Suppressor macrophage treated with lipopolysaccharide for 4 hours (primary cell): ENCODE data around the gene ALDH1A1.
"Not testable (repeated sequence)": the region's sequence is repeated elsewhere in the genome, so short reads cannot be mapped to it uniquely, and the experiment has no call there.

Source experiments
- DNase-seq: peaks from one replicate; pipeline ENCODE4 v3.0.0-alpha.2; 2020

Gene ALDH1A1

DNA sequence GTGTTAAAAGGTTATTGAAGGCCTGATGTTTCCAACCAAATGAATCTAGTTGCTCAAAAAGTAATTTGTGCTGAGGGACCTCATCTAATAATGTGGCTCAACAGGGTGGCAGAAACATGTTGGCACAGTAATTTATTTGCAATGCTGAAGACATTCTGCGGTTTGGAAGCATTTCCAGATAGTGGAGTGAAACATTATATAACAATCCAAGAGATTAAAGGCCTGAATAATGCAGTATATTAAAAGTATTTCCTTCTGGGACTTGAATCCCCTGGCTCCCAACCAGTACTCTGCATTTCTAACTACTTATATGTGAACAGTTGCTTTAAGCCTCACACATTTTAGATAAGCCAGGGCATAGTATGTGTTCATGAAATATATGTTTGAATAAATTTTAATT, 25.9 kb upstream of the ALDH1A1 start:
- DNase-seq = no peak

DNA sequence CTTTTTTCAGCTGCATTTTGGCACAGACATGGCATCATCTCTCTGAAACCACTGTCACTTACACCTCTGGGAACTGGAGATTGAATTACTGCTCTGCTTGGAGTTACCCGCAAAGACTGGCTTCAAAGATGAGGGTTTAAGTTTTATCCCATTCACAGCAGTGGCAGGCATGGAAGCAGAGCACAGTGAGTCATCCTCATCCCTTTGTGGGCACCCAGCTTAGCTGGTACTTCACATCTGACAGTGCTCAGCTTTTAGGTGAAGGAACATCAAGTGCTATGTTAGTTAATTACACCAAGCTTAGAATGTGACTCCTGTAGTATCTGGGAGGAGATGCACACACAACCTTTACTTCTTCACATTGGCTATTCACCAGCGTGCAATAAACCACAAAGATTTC, 24.8 kb upstream of the ALDH1A1 start:
- DNase-seq = no peak

DNA sequence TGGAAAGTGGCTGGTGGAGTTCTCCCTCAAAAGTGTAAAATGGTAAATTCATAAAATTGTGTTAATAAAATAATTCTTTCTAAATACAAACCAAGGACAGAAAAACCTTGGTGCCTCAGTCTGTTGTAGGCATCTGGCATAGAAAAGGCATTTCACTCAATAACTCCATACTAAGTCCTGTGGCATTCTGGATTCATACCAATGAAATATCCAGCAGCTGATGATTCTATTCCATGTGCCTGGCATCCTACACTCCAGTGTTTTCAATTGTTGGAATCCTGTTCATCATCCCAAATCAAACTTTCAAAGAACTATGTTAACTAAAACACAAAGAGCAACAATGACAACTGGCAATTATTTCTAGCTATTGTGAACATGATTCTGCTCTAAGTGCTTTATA, 21.6 kb upstream of the ALDH1A1 start:
- DNase-seq = no peak

DNA sequence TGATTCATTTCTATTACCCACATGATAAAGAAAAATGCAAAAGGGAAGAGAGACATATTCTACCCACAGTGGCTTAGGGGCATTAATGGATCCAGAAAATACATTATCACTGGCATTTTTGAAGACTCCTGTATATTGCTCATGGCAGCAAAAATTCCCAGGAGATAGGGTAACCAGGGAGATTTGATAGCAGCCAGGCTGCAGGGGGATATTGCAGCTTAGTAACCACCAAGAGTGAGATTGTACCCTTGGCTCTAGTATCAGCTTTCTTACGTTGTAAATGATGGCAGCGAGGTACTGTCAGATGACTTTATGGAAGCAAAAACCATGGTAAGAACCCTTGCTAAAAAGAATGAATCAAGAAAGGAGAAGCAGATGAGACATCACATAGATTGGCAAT, 19.8 kb upstream of the ALDH1A1 start:
- DNase-seq = no peak

DNA sequence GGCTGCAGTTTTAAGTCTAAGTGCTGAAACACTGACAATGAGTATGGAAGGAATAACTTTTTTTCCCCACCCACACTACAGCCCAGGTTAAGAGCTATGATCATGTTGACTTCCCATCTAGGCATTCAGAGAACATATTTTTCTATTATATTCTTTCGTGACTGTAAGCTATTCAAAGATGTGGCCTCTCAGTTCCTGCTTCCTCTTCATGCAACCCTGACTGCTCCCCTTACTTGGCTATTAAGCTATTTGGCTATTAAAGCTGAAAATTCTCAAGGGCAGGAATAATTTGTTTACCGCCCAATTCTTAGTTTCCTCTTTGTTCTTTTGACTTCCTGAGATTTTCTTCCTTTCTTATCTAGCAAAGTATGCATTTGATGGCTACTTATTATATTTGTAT, 18.6 kb upstream of the ALDH1A1 start:
- DNase-seq = no peak

DNA sequence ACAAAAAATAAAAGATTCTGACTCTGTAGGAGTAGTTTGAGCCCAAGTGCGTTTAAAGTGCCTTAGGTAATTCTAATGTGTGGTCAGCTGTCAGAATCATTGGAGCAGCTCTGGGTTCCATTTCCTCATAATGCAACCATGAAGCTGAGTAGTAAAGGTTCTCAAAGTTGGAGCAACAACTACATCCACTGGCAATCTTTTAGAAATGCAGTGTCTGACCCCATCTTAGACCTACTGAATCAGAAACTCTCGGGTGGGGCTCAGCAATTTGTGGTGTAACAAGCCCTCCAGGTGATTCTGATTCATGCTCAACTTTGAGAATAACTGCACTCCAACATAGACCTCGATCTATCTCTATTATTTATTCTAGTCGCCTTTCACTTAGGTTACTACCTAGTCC, 7.6 kb upstream of the ALDH1A1 start:
- DNase-seq = peak; percentile 45

DNA sequence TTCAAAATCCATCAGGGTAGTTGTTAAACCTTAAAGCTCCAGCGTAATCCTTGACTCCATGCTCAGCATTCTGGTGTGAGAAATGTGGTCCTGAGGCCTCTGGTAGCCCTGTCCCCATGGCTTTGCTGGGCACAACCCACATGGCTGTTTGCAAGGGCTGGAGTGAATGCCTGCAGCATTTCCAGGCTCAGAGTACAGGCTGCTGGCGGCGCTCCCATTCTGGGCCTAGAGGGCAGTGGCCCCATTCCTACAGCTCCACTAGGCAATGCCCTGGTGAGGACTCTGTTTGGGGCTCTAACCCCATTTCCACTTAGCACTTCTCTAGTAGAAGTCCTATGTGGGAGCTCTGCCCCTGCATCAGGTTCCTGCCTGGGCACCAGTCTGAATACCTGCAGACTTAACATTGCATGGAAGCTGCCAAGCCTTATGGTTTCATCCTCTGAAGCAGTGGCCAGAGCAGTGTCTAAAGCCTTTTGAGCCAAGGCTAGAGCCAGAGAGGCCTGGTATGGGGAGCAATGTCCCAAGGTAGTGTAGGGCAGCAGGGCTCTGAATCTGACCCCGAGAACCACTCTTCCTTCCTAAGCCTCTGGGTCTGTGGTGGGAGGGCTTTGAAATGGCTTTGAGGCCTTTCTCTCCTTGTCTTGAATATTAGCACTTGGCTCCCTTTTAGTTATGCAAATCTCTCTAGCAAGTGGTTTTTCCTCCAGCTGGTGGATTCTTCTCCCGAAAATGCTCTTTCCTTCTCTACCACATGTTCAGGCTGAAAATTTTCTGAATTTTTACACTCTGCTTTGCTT, 5.8 kb upstream of the ALDH1A1 start:
- no peak for DNase-seq

DNA sequence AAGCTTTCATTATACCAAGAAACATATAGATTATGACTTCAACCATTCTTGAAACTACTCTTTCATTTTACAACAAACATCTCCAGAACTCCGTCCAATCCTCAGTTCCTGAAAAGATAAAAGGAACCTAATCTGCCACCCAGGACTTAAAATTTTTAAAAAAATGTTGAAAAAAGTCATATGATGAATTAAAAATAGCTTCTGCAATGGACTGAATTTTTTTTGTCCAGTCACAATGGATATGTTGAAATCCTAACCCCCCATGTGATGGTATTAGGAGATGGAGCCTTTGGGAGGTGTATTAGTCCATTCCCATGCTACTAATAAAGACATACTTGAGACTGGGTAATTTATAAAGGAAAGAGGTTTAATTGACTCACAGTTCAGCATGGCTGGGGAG, 2.7 kb upstream of the ALDH1A1 start:
- peak; percentile 39 for DNase-seq

DNA sequence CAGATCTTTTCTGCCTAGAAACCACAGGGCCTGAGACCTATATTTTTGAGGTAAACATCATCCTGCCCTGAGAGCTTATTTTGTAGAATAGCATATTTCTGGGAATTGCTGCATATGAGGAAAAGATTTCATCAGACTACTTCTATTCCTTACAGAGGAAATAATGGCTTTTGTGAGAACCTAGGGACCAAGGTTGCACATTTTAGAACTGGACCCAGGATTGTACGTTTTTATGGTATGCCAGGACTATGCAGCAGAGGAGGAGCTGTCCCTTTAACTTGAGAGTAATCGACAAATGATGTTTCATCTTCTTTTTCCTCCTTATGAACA, 2.2 kb upstream of the ALDH1A1 start:
- no peak for DNase-seq

DNA sequence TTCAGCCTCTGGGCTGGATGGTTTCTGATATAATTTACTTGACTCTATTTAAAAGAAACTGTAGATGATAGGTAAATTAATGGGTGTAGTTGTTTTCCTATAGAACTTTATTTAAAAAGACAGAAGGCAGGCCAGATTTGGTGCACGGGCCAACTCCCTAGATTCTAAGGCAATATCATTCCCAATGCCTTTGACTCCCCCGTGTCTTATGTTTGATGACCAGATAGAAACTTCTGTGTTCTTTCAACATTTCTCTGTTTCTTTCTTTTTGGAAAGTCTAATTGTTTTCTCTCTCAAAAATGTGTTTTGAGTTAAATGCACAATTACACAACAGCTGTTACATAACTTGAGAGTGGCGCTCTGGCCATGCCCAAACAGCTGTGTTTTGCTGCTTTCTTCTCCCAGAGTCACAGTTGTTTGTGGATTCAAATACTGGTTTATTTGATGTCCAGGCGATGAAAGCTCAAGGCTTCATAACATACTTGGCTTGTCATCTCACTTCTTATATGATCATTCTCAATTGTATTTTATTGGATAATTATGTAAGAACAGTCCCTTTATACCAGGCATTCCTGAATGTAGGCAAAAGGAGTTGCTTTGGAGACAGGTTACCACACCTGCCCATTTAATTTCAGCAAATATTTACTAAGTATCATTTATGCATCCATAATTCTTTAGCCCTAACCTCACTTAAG, 1.7 kb upstream of the ALDH1A1 start:
- peak; percentile 38 for DNase-seq

DNA sequence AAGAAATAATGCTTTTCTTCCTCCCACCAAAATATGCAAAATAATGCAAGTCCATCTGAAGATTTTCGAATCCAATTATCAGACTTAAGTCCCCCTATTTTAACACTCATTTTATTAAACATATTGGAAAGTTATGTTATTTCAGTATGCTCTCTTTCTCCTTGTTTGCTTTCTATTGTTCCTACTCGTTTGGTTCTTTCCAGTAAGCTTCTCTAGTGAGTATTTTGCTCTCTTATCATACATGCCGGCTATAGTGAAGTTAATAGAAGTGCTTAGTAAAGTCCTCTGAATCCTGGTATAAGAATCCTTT, 517 bp downstream of the ALDH1A1 start:
- DNase-seq = no peak

DNA sequence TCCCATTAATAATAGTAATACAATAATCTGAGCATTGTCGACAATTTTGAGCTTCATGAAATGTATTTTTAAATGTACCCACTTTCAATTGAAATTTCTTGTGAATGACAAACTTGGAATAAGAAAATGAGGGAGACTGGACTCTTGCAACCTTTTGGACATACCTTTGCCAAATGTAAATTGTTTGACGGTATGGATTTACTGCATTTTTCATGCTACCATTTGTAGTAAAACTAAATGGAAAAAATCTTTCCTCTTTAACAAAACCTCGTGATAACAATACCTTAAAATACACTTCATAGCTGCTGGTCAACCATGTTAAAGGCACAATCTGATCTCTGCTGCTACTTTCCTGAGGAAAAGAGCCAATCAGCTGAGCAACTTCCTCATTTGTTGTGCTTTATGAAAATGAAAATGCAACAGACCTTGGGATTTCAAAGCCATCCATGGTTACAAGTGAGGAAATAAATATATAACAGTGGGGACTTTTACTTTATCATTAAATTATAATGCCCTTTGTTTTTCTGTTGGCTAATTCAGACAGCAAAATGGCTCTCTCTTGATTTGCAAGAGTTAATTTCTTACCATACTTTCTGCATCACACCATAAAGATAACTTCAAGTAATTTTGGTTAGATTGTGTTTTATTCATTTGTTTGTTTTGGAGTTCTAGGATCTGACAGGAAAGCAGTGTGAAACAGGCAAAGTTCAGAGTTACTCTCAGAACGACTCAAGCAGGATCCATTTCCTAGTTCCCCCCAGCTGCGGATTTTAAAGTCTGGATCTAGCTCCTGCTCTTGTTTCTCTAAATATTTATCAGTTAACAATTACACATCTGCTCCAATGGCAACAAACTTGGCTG, 1.1 kb downstream of the ALDH1A1 start:
- DNase-seq = peak; percentile 85

DNA sequence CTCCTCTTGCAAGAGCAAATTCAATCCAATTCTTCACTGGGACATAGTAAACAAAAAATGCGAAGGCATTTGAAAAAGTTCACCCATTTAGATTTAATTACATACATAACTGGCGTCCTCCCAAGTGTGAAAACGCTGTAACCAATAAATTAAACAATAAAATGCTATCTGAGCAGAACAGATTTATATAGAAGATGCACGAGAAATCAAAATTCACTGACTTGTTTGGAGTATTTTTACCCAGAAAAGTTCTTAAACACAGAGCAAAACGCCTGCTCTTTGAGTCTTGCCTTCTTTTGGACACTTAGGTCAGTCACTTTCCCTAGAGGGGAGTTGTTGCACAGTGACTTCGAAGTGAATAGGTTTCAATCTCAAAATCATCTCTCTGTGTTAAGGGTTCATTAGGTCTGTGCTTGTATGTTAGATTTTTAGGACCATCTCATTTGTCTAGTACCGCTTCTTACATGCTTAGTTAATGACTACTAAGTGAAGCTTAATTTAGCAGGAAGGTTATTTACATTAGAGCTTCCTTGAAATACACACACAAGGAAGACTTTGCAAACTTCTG, 1.9 kb downstream of the ALDH1A1 start:
- no peak for DNase-seq

DNA sequence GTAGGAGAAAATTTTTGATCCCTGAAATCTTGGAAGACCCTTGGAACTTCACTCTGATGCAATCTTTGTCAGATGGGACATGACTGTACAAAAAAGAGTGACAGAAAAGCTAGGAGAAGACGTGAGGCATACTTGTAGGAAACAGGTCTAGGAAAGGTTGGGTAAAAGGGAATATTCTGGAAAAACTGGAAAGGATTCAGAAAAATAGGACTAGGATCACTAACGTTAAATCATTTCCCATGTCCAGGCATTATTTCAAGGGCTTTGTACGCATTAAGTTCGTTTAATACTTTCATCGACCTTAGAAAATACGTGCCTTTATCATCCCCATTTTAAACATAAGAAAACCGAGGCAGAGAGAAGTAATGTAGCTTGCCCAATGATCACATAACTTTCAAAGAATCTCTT, 2.9 kb downstream of the ALDH1A1 start:
- DNase-seq = no peak

DNA sequence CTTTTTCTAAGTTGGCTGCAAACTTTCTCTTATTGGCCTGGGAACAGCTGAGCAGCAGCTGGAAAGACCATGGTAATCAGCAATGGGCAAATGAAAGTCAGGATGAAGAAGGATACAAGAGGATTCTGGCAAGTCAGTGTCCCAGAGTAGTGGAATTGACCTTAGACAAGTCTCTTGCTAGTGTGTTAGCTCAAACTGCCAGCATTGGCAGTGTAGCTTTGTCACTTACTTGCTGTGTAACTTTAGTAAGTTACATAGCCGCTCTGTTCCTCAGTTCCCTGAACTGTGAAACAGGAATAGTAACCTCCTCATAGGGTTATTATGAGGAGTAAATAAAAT, 3.6 kb downstream of the ALDH1A1 start:
- DNase-seq = no peak

DNA sequence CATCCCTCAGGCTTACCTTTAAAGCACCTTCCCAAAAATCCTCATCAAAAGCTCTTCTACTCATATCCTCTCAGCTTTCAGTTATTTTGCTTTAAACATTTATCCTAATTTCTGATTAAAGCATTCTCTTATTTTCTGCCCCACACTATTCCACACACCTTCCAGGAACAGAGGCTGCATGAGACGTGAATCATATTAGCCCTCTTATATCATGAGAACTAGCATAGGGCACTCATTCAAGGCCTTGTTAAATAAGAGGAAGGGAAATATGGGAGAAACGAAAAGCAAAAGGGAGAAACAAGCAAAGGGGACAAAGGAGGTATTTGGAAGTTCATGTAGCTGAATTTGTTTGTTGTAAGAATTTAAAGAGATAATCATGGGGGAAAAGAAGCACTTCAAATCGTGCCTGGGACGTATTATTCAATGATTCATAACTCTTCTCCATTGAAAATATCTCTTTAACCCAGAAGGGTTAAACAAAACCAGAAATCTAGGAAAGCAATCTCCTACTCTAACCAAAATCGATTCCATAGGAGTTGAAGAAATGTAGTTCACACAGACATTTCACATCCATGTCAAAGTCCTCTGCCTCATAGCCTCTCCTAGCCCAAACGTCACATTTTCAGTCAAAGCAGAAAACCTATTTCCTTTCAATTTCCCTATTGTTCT, 4.1 kb downstream of the ALDH1A1 start:
- DNase-seq = peak; percentile 41

DNA sequence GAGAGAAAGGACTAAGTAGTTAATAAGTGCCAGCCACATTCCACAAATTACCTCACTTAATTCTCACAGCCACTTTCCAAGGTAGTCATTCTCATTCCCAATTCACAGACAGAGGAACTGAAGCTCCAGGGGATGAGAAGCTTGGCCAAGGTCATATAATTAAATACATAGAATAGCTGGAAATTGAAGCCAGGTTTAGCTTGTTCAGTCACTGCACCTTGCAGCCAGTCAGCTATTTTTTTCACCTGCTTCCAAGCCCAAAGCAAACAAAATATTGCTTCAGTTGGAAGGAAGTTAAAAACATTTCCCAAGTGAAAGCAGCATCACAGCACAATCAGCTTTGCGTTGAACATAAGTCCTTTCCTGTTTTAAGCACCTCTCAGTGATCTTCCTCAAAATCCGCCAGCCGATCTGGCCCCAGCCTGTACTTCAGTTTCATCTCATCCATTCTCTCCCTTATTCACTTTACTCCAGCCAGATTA, 4.8 kb downstream of the ALDH1A1 start:
- no peak for DNase-seq

DNA sequence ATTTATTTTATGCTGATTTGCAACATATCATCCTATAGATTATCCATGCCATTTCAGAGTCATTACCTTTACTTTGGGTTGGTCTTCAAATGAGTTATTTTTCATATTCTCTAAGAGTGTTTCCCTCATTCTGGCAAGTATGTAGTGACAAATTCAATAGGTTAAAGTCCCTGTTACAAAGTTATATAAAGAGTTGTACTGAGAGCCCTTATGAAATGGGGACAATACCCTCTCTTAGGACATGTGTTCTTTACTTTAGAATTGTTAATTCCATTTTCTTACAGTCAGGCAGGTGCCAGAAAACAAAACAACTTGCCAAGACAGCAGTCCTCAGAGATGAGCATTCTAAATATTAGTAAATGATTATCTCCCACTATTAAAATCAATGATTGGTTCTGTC, 6.0 kb downstream of the ALDH1A1 start:
- no peak for DNase-seq

DNA sequence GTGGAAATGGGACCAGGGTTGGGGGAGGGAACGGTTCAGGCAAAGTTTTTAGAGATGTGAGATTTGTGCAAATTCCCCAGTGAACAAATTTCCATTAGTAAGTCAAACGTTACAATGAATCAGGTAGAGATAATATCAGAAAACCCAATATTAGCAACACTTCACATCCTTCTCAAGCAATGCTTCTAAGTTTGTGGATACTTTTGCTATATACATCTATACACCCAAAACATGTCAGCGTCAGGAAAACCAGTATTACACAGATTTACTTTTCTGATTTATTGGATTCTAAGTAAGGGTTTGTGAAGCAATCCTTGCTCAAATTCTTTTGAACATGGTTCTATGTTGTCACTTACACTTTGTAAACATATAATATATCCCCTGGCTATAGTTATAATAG, 6.5 kb downstream of the ALDH1A1 start:
- DNase-seq = no peak

DNA sequence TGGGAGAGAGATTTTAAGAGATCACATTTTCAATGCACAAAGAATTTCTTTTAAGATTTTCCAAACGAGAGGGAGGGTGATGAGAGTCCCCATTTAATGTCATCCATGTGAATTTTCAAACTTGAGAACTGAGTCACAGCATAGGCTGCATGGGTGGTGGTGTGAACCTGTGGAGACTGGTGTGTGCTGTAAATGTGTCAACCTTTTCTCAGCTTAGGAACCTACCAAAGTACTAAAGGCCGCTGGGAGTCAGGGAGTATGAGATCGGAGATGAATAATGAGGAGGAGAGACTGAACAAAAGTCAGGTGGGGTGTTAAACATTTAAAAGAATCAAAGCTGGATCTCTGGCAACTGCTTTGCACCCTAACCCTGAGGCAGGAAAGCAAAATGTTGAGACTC, 7.5 kb downstream of the ALDH1A1 start:
- no peak for DNase-seq

DNA sequence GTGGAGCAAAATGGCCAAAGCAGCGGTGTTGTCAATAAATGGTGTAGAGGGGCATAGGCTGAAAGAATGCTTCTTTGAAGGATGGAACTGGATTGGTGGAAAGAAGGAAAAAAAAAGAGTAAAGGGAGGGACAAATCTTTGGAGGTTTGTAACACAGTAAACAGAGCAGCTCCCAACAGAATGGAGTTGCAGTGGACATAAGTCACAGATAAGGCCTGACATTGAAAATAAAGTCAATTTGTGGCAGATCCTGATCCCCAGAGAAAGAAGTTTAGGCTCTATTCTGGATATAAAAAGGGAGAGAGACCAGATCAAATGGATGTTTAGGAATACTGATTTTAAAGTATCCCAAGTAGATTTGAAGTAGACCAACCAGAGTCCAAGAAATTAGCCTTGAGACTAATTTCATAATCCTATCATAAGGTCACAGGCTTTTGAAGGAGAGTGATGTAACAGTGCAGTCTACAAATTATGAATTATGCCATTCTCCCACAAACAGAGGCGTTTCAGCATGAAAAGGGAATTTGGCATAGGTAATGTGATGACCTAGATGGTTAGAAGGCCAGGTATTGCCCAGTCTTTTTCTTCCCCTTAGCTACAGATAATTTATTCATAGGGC, 8.9 kb downstream of the ALDH1A1 start:
- no peak for DNase-seq

DNA sequence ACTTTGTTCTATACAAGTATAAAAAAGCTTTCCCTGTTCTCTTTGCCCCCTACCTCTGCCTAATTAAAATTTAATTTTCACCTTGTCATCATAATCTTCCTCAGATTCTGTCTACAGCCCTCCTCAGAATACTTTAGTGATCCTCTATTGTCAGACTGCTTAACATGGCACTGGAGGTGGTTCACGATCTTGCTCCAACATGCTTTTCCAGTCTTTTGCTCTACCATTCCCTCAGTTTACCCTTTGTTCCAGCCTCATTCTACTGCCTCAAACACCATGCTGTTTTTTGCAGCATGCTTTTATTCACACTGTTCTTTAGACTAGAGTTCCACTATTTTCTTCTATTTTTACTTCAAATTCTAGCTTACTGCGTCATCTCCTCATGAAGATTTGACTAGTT, 10.4 kb downstream of the ALDH1A1 start:
- no peak for DNase-seq

DNA sequence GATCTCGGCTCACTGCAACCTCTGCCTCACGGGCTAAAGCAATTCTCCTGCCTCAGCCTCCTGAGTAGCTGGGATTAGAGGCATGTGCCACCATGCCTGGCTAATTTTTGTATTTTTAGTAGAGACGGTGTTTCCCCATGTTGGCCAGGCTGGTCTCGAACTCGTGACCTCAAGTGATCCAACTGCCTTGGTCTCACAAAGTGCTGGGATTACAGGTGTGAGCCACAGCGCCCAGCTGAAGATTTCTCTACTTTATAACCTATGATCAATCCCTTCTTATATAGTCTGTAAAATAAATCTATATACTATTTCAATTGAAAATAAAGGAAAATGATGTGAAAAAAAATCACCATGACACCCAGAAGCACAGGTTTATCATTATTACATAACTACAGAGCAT, 13.3 kb downstream of the ALDH1A1 start:
- not testable (repeated sequence) for DNase-seq
